DMS 273 treated with DMSO at 0.1 percent for 48 hours (cell line): ENCODE results near the gene SNTG2.
"Not testable (repeated sequence)": the region's sequence is repeated elsewhere in the genome, so short reads cannot be mapped to it uniquely, and the experiment has no call there.

Experiments used
- DNase-seq: peaks from one replicate; lab custom pipeline; 2025; lab: John Stamatoyannopoulos, UW

SNTG2 gene

DNA sequence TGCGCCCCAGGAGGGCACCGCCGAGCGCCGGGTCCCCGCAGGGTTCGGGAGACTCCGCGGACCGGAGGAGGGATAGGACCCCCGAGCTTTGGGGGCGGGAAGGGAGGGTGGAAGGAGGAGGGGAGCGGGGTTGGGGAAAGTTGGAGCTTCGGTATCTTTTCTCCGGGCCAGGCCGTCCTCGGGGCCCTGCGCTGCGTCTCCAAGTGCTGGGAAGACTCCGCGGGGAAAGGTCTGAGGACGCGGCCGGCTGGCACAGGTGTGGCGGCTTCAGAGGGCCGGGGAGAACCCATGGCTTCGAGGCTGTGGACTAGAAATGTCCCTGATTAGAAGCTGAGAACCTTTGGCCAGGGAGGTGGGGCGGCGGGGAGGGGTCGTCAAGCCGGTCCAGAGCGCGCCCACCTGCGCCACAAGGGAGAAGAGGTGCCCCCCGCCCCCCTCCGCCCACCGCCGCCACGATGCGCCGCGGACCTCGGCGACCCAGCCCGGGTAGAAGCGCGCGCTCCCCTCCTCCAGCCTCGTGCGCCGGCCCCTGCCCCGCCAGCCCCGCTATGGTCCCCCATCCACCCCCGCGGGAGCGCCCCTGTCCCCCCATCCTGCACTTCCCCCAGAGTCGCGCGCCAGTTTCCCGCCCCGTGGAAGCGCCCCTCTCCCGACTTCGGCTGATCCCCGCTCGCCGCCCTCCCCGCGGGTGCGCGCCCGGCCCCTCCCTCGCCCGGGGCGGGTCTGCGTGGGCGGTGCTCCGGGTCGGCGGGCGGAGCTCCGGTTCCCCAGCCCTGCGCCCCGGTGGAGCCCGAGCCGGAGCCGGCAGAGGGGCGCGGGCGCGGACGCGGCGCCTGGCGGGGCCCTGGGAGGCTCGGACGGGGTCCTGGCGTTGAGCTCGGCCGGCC, at the start of gene SNTG2:
Gene SNTG2 (plus strand): TSS at position 770 of the 887 bp plus-strand sequence. CDS start 148 bp downstream, outside the sequence.
- DNase-seq: no peak

DNA sequence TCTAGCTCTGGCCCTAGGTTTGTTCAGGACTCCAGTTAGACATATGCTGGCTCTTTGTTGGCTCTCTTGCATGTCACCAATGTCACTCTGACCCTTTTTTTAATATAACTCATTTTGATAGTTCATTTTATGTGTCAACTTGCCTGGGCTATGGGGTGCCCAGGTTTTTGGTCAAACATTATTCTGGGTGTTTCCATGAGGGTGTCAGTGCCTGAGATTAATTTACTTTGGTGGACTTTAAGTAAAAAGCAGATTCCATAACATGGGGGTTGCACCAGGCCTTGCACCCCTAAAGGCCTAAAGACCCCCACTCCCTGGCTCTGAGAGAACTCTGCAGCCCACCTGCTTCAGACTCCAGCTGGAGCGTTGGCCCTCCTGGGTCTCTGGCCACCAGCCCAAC, 48.1 kb upstream of the SNTG2 start:
- DNase-seq: no peak

DNA sequence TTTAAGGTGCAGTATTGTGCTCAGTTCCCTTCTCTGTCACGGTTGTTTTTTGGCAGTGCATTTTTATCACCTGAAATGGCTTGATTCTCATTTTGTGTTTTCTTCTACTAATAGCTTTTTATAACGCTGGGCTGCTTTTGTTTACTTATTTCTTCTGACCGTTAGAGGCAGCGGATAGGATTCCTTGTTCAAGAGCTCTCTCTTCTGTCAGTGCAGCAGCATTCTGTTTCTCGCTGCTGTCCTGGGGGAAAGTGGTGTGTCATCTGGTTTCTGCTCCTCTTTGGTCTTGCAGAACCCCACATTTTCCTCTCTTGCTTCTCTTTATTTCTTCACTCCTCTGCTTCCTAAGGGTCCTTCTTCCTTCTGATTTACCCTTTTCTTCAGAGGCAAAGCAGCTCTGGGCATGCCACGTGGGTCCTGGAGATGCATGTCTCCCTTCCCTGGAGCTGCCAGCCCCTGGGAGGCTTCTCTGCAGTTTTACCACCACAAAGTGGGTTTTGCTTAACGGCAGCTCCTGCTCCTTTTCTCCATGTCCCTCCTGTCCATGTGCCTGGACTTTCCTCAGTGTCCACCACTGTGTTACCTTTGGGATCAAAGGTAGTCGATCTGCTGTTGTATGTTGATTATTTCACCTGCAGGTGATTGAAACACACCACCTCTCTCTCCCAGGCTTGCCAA, 47.3 kb upstream of the SNTG2 start:
- no peak for DNase-seq

- DNase-seq: no peak
Observed at GRCh38 chr2:904246-905024, 46.2 kb upstream of the SNTG2 start.

- DNase-seq: no peak
Observed at GRCh38 chr2:905091-905832, 45.4 kb upstream of the SNTG2 start.

GRCh38 chr2:905833-906140, 44.9 kb upstream of the SNTG2 start:
- no peak for DNase-seq

DNA sequence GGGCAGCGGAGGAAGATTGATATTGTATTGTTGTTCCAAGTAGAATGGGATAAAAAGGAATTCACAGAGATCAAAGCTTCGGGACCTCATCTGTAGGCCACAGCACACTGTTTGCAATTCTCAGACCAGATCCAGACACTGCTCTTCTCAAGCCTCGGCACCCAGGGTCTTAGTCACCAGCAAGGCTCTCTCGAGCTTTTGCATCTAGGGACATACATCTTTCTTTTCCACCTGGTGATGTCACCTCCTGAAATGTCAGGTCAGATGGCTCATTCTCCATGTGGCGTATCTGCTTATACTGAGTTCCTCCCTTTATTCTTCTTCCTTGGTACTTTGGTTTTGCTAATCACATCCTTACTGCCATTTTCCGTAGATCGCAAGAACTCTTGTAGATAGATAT, 42.9 kb upstream of the SNTG2 start:
- no peak for DNase-seq

DNA sequence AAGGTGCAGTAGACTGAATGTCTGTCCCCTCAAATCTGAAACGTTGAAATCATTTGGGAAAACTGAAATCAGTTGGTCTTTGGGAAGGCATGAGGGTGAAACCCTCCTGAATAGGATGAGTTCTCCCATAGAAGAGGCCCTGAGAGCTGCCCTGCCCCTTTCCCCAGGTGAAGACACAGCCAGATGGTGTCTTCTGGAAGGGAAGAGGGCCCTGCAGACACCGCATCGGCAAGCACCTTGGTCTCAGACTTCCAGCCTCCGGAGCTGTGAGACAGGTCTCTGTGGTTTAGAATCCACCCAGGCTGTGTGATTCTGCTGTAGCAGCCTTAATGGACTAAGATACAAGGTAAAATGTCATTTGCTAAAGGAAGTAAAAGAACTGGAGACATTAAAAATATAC, 42.1 kb upstream of the SNTG2 start:
- no peak for DNase-seq

DNA sequence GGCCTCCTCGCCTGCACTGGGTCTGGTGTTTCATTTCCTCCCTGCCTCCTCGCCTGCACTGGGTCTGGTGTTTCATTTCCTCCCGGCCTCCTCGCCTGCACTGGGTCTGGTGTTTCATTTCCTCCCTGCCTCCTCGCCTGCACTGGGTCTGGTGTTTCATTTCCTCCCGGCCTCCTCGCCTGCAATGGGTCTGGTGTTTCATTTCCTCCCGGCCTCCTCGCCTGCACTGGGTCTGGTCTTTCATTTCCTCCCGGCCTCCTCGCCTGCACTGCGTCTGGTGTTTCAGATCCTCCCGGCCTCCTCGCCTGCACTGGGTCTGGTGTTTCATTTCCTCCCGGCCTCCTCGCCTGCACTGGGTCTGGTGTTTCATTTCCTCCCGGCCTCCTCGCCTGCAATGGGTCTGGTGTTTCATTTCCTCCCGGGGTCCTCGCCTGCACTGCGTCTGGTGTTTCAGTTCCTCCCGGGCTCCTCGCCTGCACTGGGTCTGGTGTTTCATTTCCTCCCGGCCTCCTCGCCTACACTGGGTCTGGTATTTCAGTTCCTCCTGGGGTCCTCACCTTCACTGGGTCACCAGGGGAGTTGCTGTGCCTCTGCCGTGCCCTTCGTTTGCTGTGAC, 40.8 kb upstream of the SNTG2 start:
- not testable (repeated sequence) for DNase-seq

DNA sequence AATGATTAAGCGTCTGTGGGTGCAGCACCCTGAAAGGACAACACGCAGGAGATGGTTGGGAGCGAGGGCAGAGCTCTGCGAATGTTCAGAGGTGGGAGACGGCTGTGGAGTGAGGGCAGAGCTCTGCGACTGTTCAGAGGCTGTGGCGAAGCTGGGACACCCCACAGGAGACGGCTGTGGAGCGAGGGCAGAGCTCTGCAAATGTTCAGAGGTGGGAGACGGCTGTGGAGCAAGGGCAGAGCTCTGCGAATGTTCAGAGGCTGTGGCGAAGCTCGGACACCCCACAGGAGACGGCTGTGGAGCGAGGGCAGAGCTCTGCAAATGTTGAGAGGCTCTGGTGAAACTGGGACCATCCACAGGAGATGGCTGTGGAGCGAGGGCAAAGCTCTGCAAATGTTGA, 40.0 kb upstream of the SNTG2 start:
- DNase-seq: no peak

DNA sequence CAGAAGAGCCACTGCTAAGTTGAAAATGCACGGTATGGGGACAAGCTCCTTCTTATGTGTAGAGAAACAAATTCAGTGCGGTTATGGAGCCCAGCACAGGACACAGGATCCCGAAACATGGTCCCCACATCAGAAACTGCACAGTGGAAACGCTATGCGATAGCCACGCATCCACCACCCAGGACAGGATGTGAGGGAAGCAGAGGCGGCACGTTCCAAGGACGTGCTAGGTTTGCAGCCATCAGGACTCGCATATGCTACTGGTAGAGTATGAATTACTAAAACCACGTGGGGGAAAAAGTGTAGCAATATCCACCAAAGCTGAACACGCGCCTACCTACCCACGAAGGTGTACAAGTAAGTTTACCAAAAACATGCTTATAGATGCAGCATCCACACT, 34.7 kb upstream of the SNTG2 start:
- no peak for DNase-seq

- DNase-seq: no peak
Observed at GRCh38 chr2:916935-917334, 33.7 kb upstream of the SNTG2 start.

- no peak for DNase-seq
Observed at GRCh38 chr2:919672-920071, 31.0 kb upstream of the SNTG2 start.

GRCh38 chr2:920573-920972, 30.1 kb upstream of the SNTG2 start:
- DNase-seq: no peak

- no peak for DNase-seq
Observed at GRCh38 chr2:920999-921398, 29.6 kb upstream of the SNTG2 start.

- no peak for DNase-seq
Observed at GRCh38 chr2:922185-922584, 28.5 kb upstream of the SNTG2 start.

GRCh38 chr2:923832-924601, 26.6 kb upstream of the SNTG2 start:
- DNase-seq: no peak

DNA sequence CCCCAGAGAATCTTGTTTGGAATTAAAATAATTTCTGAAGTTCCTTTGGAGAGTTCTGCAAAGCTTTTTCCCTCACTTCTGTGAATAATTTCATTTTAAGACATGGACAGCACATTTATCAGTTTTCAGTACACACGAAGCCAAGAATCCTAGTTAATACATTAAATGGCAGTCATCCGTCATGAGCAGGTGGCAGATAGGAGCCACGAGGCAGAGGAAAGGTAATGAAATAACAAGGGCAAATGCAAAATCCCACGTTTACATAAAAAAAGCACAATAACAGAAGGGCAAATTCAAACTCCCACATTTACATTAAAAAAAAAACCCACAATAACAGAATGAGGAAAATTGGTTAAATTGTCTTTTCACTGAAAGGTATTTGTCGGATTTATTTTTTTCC, 25.9 kb upstream of the SNTG2 start:
- no peak for DNase-seq

DNA sequence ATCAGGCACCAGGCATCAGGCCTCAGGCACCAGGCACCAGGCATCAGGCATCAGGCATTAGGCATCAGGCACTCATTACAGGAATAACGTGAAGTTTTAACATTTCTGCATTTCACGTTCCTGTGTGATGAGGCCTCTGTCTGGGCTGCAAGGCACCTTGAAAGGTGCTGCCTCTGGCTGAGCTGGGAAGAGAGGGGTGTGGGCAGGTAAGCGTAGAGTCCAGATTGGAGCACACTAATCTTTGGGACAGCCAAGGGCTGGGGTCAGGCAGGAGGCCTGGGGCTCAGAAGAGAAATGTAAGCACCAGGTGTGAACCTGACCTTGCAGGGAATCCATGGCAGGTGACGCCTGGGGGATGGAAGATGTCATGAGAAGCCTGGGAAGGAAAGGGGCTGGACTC, 25.3 kb upstream of the SNTG2 start:
- no peak for DNase-seq

DNA sequence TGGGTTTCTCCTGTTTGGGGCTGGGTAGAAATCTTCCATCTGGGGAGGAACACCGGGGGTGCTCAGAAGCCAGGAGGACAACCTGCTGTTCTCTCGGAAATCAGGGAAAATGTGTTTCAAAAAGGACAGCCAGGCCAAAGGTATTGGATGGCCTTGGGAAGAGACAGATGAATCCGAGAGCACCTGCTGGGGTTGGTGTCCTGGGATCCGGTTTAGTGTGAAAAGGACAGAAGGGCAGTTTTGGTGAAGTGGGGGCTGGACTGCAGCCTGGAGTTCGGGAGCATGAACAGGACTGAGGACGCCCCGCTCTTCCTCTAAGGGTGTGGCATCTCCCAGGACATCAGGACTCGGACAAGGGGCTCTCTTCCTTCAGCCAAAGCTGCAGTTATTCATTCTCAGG, 24.9 kb upstream of the SNTG2 start:
- no peak for DNase-seq

GRCh38 chr2:926259-926793, 24.3 kb upstream of the SNTG2 start:
- DNase-seq: no peak
